Lower leg skin (tissue), 4 donors: Measurements from ENCODE around the gene TMEM269. TPM values are rescaled to one million over a fixed set of nuclear protein-coding genes. Genes with fewer than 3 reads are reported as not detected.
A peak's percentile ranks its signal among the peaks of the same experiment; 100 is the strongest.

Experiments used
- DNase-seq, 2 donors: peaks; one replicate each; pipeline ENCODE4 v3.0.0-alpha.2; 2019; ENCODE audit warnings: low spot score in 2 of 2
- H3K4me3 ChIP-seq: fragments of 200-600 bp; sonication (generic); 2 replicates; pipeline ENCODE4 v1.5.1; 2017; ENCODE audit warnings: mild to moderate bottlenecking, low read depth; ENCODE audit not compliant: poor library complexity, severe bottlenecking
- CTCF ChIP-seq, 3 donors: fragments of 450-650 bp; IDR thresholded peaks; one replicate each; pipeline ENCODE4 v1.5.1; 2016; ENCODE audit warnings: antibody characterized with exemption in 3 of 3, mild to moderate bottlenecking in 3 of 3, moderate library complexity in 2 of 3
- POLR2A ChIP-seq, 2 donors: fragments of 450-650 bp; IDR thresholded peaks; one replicate each; pipeline ENCODE4 v1.6.1; 2016 to 2017; ENCODE audit warnings: antibody characterized with exemption in 2 of 2, mild to moderate bottlenecking in 1 of 2, moderate library complexity in 1 of 2
- WGBS, 2 donors: methylation state at CpG; one replicate each; pipeline ENCODE4 v1.1.5; 2018; 5-methylcytosine and 5-hydroxymethylcytosine counted together
- intact Hi-C: fragments of 100-400 bp; cut with DNase I; formaldehyde crosslinking; loops from one replicate; pipeline ENCODE4 v1.15.0; 2023; ENCODE audit warnings: low total_unique reads
- total RNA-seq, 4 donors: library from RNA; depleted of rRNA; stranded (reverse); fragments of >200 nt; gene quantifications; one replicate each; pipeline ENCODE4 v1.1.0, GENCODE V29; 2016

Gene TMEM269
- total RNA-seq, 4 donors from 2014 or later: 0.08 to 0.22 (median 0.13) TPM; not detected in 1

GRCh38 chr1:42773420-42773819 lies 11.4 kb upstream of the TMEM269 start:
- intact Hi-C loops: loop anchor here (10.0 kb wide), 1 partner anchor 301 kb away; no protein-coding TSS in a partner anchor
- H3K4me3 ChIP-seq: no peak overlapping the region
- 49 to 87% methylated on average over 2 of the region's 2 CpGs for WGBS, 2 donors
- TF ChIP-seq POLR2A (IDR thresholded peaks at IDR 0.05): no peak
- no peak for DNase-seq

- TF ChIP-seq CTCF (IDR thresholded peaks at IDR 0.05) (no peak), POLR2A (IDR thresholded peaks at IDR 0.05) (no peak)
- intact Hi-C loops: loop anchor here (10.0 kb wide), 1 partner anchor 300 kb away; no protein-coding TSS in a partner anchor
- no peak for DNase-seq
- no peak overlapping the region for H3K4me3 ChIP-seq
- WGBS, 2 donors: 92 to 93% methylated on average over 5 of the region's 5 CpGs
Measured at GRCh38 chr1:42774928-42775526, 9.8 kb upstream of the TMEM269 start.

- intact Hi-C loops: loop anchor here (10.0 kb wide), 1 partner anchor 298 kb away; no protein-coding TSS in a partner anchor
- no peak overlapping the region for H3K4me3 ChIP-seq
- DNase-seq: no peak
- WGBS, 2 donors: 94 to 98% methylated on average over 6 of the region's 6 CpGs
- TF ChIP-seq CTCF (IDR thresholded peaks at IDR 0.05): no peak
- no peak for TF ChIP-seq POLR2A (IDR thresholded peaks at IDR 0.05)
Measured at GRCh38 chr1:42776502-42776901, 8.3 kb upstream of the TMEM269 start.

GRCh38 chr1:42777852-42778251 lies 6.9 kb upstream of the TMEM269 start:
- TF ChIP-seq POLR2A (IDR thresholded peaks at IDR 0.05): no peak
- peak in 1 of 3 donors; percentile 21 for TF ChIP-seq CTCF (IDR thresholded peaks at IDR 0.05)
- no peak for DNase-seq
- H3K4me3 ChIP-seq: no peak overlapping the region
- intact Hi-C loops: loop anchor here (10.0 kb wide), 1 partner anchor 297 kb away; no protein-coding TSS in a partner anchor

- TF ChIP-seq POLR2A (IDR thresholded peaks at IDR 0.05) (no peak), CTCF (IDR thresholded peaks at IDR 0.05) (no peak)
- 85 to 89% methylated on average over 2 of the region's 2 CpGs for WGBS, 2 donors
Measured at GRCh38 chr1:42779725-42780124, 5.1 kb upstream of the TMEM269 start.

GRCh38 chr1:42780176-42780575 lies 4.6 kb upstream of the TMEM269 start:
- WGBS, 2 donors: 96 to 100% methylated on average over 1 of the region's 1 CpG
- intact Hi-C loops: no loop called here
- no peak overlapping the region for H3K4me3 ChIP-seq
- TF ChIP-seq CTCF (IDR thresholded peaks at IDR 0.05) (no peak), POLR2A (IDR thresholded peaks at IDR 0.05) (no peak)
- no peak for DNase-seq

More at GRCh38 chr1:42779725-42780124, 5.1 kb upstream of the TMEM269 start:
- H3K4me3 ChIP-seq: no peak overlapping the region
- no peak for DNase-seq
- intact Hi-C loops: loop anchor here (10.0 kb wide), 1 partner anchor 295 kb away; no protein-coding TSS in a partner anchor
